Activated T-helper 1 cell treated with Interleukin-2 at 50 U/mL for 16 hours (primary cell): Measurements from ENCODE around the gene TREML2.
"Not testable (repeated sequence)": the region's sequence is repeated elsewhere in the genome, so short reads cannot be mapped to it uniquely, and the experiment has no call there.

ENCODE experiments used
- DNase-seq: peaks from one replicate; pipeline ENCODE4 v3.0.0-alpha.2; 2020; ENCODE audit warnings: low read depth

TREML2 gene

GRCh38 chr6:41208439-41209106, 7.6 kb upstream of the TREML2 start:
- no peak for DNase-seq

GRCh38 chr6:41204156-41204555, 3.2 kb upstream of the TREML2 start:
- no peak for DNase-seq

GRCh38 chr6:41201764-41202173, 820 bp upstream of the TREML2 start:
- no peak for DNase-seq

GRCh38 chr6:41200296-41200900, 551 bp downstream of the TREML2 start:
- peak; percentile 39 for DNase-seq

- no peak for DNase-seq
Observed at GRCh38 chr6:41199552-41200246, 1.2 kb downstream of the TREML2 start.

GRCh38 chr6:41197234-41197633, 3.7 kb downstream of the TREML2 start:
- no peak for DNase-seq

- DNase-seq = no peak
Observed at GRCh38 chr6:41194386-41194785, 6.6 kb downstream of the TREML2 start.

- no peak for DNase-seq
Observed at GRCh38 chr6:41193884-41194283, 7.1 kb downstream of the TREML2 start.

- no peak for DNase-seq
Observed at GRCh38 chr6:41193171-41193734, 7.7 kb downstream of the TREML2 start.

- DNase-seq = no peak
Observed at GRCh38 chr6:41191569-41191968, 9.4 kb downstream of the TREML2 start.

GRCh38 chr6:41190791-41191190, 10.2 kb downstream of the TREML2 start:
- DNase-seq = no peak

- no peak for DNase-seq
Observed at GRCh38 chr6:41189967-41190366, 11.0 kb downstream of the TREML2 start.

GRCh38 chr6:41189046-41189445, 11.9 kb downstream of the TREML2 start:
- DNase-seq = not testable (repeated sequence)

- DNase-seq = no peak
Observed at GRCh38 chr6:41187924-41188886, 12.7 kb downstream of the TREML2 start.

- no peak for DNase-seq
Observed at GRCh38 chr6:41186031-41186562, 14.9 kb downstream of the TREML2 start.

- no peak for DNase-seq
Observed at GRCh38 chr6:41184761-41185160, 16.2 kb downstream of the TREML2 start.

GRCh38 chr6:41182069-41183034, 18.6 kb downstream of the TREML2 start:
- DNase-seq = no peak

GRCh38 chr6:41181566-41181965, 19.4 kb downstream of the TREML2 start:
- DNase-seq = no peak

- DNase-seq = no peak
Observed at GRCh38 chr6:41179163-41179562, 21.8 kb downstream of the TREML2 start.

GRCh38 chr6:41177695-41178094, 23.3 kb downstream of the TREML2 start:
- no peak for DNase-seq
